ENCODE results near the gene KCNQ5. TPM values are rescaled to one million over a fixed set of nuclear protein-coding genes. Genes with fewer than 3 reads are reported as not detected.

KCNQ5 gene
- polyA plus RNA-seq, 3 donors: not detected

GRCh38 chr6:72742001-72742673, 120.3 kb downstream of the KCNQ5 start:
- TF ChIP-seq CTCF (IDR thresholded peaks at IDR 0.05): no peak
- H2AFZ ChIP-seq (ENCODE audit: insufficient read depth, low read depth, low read length, poor library complexity, severe bottlenecking): no peak overlapping the region
- 60% methylated on average over 1 of the region's 5 CpGs for WGBS (ENCODE audit: insufficient coverage)
- H3K4me1 Mint-ChIP-seq: peaks cover 31% of the 10 kb centered on the region
- H3K27ac Mint-ChIP-seq: no peak overlapping the region
- H3K9me3 Mint-ChIP-seq: peaks cover 0 to 3% (median 0%) of the 10 kb centered on the region in 7 donors
- H3K9me3 ChIP-seq (replicated peaks in 1 of 2; ENCODE audit: control insufficient read depth in 1 of 2, insufficient read depth in 1 of 2, low read length in 2 of 2): no peaks in the 10 kb centered on the region
- no peaks in the 10 kb centered on the region for H3K36me3 Mint-ChIP-seq
- H3K9ac ChIP-seq (ENCODE audit: insufficient read depth, low read length, poor library complexity, severe bottlenecking): no peak overlapping the region
- H3K4me3 Mint-ChIP-seq: no peak overlapping the region
- intact Hi-C loops (cut with micrococcal nuclease): no loop called here
- no peaks in the 10 kb centered on the region for H3K27me3 ChIP-seq (ENCODE audit: control insufficient read depth in 2 of 2, insufficient read depth in 2 of 2, low read length in 2 of 2)
- no peaks in the 10 kb centered on the region for H4K20me1 ChIP-seq (ENCODE audit: insufficient read depth, low read length)
- H3K79me2 ChIP-seq (ENCODE audit: insufficient read depth, low read length): no peaks in the 10 kb centered on the region
- DNase-seq: no peak
- no peak overlapping the region for H3K4me3 ChIP-seq (replicated peaks in 1 of 3; ENCODE audit: low read depth in 2 of 3, low read length in 3 of 3)
- peaks cover 0 to 1% (median 0%) of the 10 kb centered on the region in 3 donors for H3K27me3 Mint-ChIP-seq (ENCODE audit: low read depth in 3 of 3)
- no peak overlapping the region for H3K4me2 ChIP-seq (replicated peaks; ENCODE audit: extremely low read depth, low read length, poor library complexity, severe bottlenecking)
- H3K27ac ChIP-seq (ENCODE audit: low read depth in 1 of 2, low read length in 2 of 2): no peak overlapping the region
- H3K36me3 ChIP-seq (replicated peaks in 1 of 2; ENCODE audit: control insufficient read depth in 1 of 2, insufficient read depth in 2 of 2, low read length in 2 of 2): no peaks in the 10 kb centered on the region
- H3K4me1 ChIP-seq (ENCODE audit: control insufficient read depth in 1 of 2, insufficient read depth in 2 of 2, low read length in 2 of 2): peaks cover 7 to 17% of the 10 kb centered on the region in 2 donors

GRCh38 chr6:72746276-72746675, 124.4 kb downstream of the KCNQ5 start:
- DNase-seq: no peak
- WGBS (ENCODE audit: insufficient coverage): 100% methylated on average over 2 of the region's 2 CpGs
- Mint-ChIP-seq H3K27me3 (ENCODE audit: low read depth in 3 of 3) (no peaks in the 10 kb centered on the region), H3K36me3 (no peaks in the 10 kb centered on the region), H3K9me3 (peaks cover 0 to 3% (median 0%) of the 10 kb centered on the region in 7 donors), H3K4me3 (no peak overlapping the region), H3K27ac (no peak overlapping the region), H3K4me1 (peaks cover 6% of the 10 kb centered on the region)
- Histone ChIP-seq H3K4me1 (ENCODE audit: control insufficient read depth in 1 of 2, insufficient read depth in 2 of 2, low read length in 2 of 2) (no peaks in the 10 kb centered on the region), H3K36me3 (replicated peaks in 1 of 2; ENCODE audit: control insufficient read depth in 1 of 2, insufficient read depth in 2 of 2, low read length in 2 of 2) (no peaks in the 10 kb centered on the region), H3K4me3 (replicated peaks in 1 of 3; ENCODE audit: low read depth in 2 of 3, low read length in 3 of 3) (no peak overlapping the region), H3K9me3 (replicated peaks in 1 of 2; ENCODE audit: control insufficient read depth in 1 of 2, insufficient read depth in 1 of 2, low read length in 2 of 2) (no peaks in the 10 kb centered on the region), H2AFZ (ENCODE audit: insufficient read depth, low read depth, low read length, poor library complexity, severe bottlenecking) (no peak overlapping the region), H3K79me2 (ENCODE audit: insufficient read depth, low read length) (no peaks in the 10 kb centered on the region), H3K27ac (ENCODE audit: low read depth in 1 of 2, low read length in 2 of 2) (no peak overlapping the region), H3K9ac (ENCODE audit: insufficient read depth, low read length, poor library complexity, severe bottlenecking) (no peak overlapping the region), H3K27me3 (ENCODE audit: control insufficient read depth in 2 of 2, insufficient read depth in 2 of 2, low read length in 2 of 2) (no peaks in the 10 kb centered on the region), H4K20me1 (ENCODE audit: insufficient read depth, low read length) (no peaks in the 10 kb centered on the region), H3K4me2 (replicated peaks; ENCODE audit: extremely low read depth, low read length, poor library complexity, severe bottlenecking) (no peak overlapping the region)
- intact Hi-C loops (cut with micrococcal nuclease): no loop called here
- no peak for TF ChIP-seq CTCF (IDR thresholded peaks at IDR 0.05)

All from CD14-positive monocyte (primary cell).